GM12865 (cell line): ENCODE measurements around the gene LHFPL3.
A peak's percentile ranks its signal among the peaks of the same experiment; 100 is the strongest.

Experiments
- DNase-seq: peaks from one replicate; pipeline ENCODE4 v3.0.0; 2010; ENCODE audit warnings: low read depth
- H3K4me3 ChIP-seq: 2 replicates; pipeline ENCODE4 v1.5.1; 2011; ENCODE audit warnings: mild to moderate bottlenecking, low read depth, low read length, control low read depth
- TF ChIP-seq, protein P1 (sequence below): IDR thresholded peaks from 2 replicates; pipeline ENCODE4 v1.5.1; 2011; ENCODE audit warnings: low read length, control low read depth, low read depth, inconsistent platforms; ENCODE audit not compliant: insufficient read depth; ENCODE audit errors: missing control alignments

The LHFPL3 gene

DNA sequence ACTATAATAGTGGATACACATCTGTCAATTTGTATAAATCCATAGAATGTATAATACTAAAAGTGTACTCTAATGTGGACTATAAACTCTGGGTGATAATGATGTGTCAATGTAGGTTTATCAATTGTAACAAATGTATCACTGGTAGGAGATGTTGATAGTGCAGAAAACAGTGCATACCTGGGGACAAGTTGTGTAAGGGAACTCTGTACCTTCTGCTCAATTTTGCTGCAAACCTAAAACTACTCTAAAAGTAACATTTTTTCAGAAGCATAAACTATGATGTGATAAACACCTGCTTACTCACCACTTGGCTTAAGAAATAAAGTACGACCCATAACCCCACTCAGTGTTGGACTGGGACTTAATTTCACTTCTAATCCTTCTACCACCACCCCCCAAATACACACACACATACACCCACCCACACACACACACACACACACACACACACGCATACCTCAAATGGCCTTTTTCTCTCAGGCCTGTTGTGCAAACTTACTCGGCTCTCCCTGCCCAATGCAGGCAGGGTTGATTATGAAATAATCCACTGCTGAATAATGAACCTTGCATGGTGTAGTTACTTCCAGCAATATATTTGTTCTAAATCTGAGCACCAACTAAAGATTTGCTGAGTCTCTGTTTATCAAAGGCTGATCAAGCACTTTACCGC is 531.5 kb downstream of the LHFPL3 start:
- DNase-seq, result no peak
- H3K4me3 ChIP-seq, result no peak overlapping the region
- TF ChIP-seq, protein P1, sequence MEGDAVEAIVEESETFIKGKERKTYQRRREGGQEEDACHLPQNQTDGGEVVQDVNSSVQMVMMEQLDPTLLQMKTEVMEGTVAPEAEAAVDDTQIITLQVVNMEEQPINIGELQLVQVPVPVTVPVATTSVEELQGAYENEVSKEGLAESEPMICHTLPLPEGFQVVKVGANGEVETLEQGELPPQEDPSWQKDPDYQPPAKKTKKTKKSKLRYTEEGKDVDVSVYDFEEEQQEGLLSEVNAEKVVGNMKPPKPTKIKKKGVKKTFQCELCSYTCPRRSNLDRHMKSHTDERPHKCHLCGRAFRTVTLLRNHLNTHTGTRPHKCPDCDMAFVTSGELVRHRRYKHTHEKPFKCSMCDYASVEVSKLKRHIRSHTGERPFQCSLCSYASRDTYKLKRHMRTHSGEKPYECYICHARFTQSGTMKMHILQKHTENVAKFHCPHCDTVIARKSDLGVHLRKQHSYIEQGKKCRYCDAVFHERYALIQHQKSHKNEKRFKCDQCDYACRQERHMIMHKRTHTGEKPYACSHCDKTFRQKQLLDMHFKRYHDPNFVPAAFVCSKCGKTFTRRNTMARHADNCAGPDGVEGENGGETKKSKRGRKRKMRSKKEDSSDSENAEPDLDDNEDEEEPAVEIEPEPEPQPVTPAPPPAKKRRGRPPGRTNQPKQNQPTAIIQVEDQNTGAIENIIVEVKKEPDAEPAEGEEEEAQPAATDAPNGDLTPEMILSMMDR, result no peak

DNA sequence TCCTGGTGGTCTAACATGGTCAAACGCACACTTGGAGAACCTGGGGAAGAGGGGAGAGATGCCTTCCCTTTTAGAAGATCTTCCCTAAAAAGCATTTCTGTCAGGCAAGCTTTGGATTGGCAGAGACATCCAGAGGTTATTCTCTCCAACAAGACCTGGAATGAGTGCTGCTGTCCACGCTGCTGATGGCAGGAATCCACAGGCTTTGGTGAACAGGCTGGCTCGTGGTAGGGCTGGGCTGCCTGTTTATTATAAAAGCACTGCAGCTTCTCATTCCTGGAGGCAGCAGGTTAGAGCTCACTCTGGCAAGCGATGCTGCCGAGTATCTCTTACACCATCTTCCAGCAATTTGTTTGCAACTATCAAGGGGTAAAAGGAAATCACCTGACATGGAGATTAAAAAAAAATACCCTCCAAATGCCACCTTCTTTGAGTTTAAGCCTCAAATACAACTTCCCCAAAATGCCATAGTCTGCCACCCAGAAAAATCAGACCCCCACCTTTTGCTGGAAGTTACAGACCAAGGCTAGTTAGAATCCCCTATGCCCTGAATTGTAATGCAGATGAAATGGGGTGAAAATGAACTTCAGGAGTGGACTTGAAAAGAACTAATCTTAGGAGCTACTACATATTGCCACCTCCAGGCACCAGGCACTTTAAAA is 533.5 kb downstream of the LHFPL3 start:
- DNase-seq, result no peak
- TF ChIP-seq, protein P1, result no peak
- H3K4me3 ChIP-seq, result no peak overlapping the region

DNA sequence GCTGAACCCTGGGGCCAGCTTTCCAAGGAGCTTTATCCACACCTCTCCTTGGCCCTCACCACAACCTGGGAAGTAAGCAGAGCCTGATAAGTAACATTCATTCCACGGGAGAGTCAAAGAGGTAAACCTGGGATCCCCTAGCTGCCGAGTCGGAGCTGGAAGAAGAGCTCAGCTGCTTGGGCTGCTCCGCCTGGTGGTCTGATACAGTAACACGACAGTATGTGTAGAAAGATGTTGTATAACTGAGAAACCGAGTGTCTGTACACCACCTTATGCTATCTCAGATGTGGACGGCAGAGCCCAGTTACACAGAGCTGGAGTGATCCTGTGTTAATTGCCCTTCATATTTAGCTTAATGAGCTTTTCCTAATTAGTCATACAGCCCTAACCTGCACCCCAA is 534.3 kb downstream of the LHFPL3 start:
- TF ChIP-seq, protein P1, result peak; percentile 8
- H3K4me3 ChIP-seq, result no peak overlapping the region
- DNase-seq, result no peak

DNA sequence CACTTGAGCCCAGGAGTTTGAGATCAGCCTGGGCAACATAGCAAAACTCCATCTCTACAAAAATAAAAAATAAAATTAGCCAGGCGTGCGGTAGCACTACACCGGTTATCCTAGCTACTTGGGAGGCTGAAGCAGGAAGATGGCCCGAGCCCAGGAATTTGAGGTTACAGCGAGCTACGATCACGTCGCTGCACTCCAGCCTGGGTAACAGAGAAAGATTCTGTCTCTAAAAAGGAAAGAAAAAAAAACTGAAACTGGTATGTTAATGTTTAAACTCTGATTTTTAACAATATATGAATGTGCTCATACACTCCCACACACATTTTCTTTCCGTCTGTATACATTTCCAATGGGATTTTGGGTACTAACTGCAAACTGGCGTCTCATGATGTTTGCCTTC is 545.0 kb downstream of the LHFPL3 start:
- H3K4me3 ChIP-seq, result no peak overlapping the region
- no peak for DNase-seq
- TF ChIP-seq, protein P1, result no peak

DNA sequence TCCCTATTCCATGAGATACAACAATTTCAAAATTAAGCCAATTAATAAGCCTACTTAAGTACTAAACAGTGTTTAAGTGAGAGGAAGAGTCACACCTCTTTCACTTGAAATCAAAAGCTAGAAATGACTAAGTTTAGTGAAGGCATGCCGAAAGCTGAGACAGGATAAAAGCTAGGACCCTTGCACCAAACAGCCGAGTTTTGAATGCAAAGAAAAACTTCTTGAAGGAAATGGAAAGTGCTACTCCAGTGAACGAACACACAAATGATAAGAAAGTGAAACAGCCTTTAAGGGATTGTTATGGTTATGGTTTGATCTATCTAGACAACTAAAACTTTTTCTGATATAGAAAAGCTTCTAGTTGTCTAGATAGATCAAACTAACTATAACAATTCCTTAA is 550.2 kb downstream of the LHFPL3 start:
- DNase-seq, result peak; percentile 82
- H3K4me3 ChIP-seq, result peak overlapping the region; percentile 23; the same call in 1 of the 2 replicates
- TF ChIP-seq, protein P1, result no peak

DNA sequence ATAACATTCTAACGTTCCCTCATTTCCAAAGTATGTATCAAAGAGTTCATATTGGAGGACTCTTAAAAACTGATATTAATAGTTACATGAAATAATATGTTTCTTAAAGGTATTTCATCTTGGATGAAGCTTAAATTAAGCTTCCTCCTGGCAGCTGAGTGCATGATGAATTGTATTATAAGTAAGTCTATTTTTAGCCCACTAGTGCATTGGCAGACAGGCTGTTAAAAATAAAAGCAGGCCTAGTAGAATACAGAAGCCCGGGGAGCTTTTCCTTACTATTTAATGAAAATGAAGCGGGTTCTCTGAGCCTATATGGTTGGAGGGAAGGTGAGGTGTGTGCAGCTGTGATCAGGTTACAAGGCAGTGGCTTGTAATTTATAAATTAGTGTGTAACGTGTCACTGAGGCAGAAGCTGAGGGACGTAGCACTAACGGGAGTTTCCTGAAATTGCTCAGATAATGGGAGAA is 554.9 kb downstream of the LHFPL3 start:
- TF ChIP-seq, protein P1, result no peak
- no peak overlapping the region for H3K4me3 ChIP-seq
- DNase-seq, result no peak
